NCI-H2107 treated with DMSO at 0.1 percent for 48 hours (cell line): ENCODE data around the gene VAV1.
"Not testable (repeated sequence)": the region's sequence is repeated elsewhere in the genome, so short reads cannot be mapped to it uniquely, and the experiment has no call there.

Experiments
- DNase-seq: peaks from one replicate; lab custom pipeline; 2025; ENCODE audit not compliant: unreplicated experiment; lab: John Stamatoyannopoulos, UW

VAV1 gene

DNA sequence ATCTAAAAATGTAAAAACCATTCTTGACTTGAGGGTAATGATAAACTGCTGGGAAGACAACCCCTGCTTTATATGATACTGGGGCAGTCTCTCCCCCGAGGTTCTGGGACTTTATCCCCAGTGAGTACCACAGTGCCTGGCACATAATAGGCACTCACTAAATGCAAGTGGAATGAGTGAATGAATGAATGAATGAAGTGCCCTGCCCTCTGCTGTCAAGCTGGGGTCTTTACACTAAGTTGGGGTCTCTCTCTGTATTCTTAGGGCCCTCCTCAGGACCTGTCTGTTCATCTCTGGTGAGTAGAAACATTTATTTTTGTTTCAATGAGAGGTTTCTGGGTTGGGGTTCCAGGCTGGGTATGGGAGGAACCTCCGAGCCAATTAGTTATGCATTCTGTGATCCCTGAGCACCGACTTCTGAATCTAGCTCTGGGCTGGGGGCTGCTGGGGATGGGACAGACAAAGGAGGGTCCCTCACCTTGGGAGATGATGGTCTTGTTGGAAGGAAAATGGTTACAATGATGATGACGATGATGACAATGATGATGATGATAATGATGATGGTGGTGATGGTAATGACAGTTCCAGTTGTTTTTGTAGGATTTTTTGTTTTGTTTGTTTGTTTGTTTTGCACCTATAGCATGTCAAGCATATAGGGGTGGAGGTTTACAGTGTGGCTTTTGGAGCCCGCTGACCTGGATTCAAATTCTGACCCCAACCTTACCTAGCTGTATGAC, 70.5 kb downstream of the VAV1 start:
- no peak for DNase-seq

- DNase-seq = no peak
Observed at GRCh38 chr19:6847828-6848200, 75.3 kb downstream of the VAV1 start.

GRCh38 chr19:6848986-6849385, 76.5 kb downstream of the VAV1 start:
- DNase-seq = no peak

DNA sequence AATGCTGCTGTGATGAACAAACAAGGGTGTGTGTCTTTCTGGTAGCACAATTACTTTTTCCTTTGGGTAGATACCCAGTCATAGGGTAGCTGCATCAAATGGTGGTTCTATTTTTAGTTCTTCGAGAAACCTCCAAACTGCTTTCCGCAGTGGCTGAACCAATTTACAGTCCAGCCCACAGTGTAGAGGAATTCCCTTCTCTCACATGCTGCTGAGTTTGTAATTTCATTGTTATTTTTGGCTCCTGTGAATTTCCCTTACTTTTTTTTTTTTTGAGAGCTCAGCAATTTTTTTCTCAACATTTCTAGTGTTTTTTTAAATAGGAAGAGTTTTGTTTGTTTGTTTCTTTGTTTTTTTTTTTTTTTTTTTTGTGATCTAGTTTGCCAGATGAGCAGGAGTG, 77.4 kb downstream of the VAV1 start:
- DNase-seq = no peak

DNA sequence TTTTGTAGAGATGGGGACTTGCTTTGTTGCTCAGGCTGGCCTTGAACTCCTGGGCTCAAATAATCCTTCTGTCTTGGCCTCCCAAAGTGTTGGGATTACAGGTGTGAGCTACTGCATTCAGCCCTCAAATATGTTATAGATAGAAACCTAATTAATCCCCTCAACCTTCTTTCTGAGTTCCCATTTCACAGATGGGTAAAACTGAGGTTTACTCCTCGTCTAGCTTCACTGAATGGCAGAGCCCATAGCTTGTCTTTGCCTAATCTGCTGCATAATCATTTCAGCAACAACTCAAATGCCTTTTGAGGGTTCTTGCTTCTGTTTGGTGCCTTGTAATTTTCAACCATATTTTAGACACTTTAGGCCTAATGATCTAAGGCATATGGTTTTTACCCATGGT, 78.9 kb downstream of the VAV1 start:
- DNase-seq = no peak

- no peak for DNase-seq
Observed at GRCh38 chr19:6852001-6852400, 79.5 kb downstream of the VAV1 start.

DNA sequence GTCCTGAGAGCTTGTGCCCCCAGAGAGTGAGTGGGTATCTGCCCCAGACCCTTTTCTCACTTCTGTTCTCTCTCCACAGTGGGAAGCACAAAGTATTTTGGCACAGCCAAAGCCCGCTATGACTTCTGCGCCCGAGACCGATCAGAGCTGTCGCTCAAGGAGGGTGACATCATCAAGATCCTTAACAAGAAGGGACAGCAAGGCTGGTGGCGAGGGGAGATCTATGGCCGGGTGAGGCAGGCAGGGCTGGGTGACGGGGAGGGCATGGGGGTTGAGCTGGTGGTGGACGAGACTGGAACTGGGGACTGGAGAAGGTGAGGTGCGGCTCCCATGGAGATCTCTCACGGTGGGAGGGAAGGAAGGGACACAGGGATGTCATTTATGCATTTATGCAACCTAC, 81.4 kb downstream of the VAV1 start:
- DNase-seq = no peak

DNA sequence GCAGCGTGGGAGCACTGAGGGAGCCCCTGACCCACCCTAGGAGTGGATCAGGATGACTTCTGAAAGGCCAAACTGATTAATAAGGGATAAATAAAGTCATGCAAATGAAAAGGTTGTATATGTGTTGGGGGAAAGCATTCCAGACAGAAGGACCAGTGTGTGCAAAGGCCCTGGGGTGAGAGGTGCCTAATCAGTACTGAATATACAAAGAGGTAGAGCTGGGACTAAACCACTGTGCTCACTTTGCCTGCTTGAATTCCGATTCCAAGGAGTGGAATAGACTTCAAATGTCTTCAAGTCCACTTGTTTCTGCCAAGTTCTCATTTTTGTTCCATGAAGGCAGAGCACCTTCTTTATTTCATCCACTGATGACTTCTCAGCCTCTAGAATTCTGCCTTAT, 82.2 kb downstream of the VAV1 start:
- no peak for DNase-seq

GRCh38 chr19:6856749-6857372, 84.4 kb downstream of the VAV1 start:
- DNase-seq = no peak

DNA sequence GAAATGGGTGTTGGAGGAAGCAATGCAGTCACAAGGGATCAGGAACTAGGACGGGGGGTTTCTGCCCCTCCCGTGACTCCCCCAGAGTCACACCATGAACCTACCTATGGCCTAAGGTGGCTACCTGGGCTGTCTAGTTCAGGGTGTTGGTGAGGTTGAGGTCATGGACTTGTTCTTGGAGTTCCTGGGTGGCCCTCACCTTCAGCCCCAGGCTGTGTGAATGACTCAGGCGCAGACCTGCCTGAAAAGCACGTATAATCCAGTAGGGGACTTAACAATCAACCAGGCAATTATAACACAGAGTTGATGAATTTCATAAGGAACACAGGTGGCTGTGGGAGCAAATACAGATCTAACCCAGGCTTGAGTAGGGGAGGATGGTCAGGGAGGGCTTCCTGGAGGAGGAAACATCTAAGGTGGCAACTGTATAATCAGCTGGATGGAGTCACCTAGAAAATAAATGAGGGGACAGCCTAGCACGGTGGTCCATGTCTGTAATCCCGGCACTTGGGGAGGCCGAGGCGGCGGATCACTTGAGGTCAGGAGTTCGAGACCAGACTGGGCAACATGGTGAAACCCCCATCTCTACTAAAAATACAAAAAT, 89.3 kb downstream of the VAV1 start:
- no peak for DNase-seq

DNA sequence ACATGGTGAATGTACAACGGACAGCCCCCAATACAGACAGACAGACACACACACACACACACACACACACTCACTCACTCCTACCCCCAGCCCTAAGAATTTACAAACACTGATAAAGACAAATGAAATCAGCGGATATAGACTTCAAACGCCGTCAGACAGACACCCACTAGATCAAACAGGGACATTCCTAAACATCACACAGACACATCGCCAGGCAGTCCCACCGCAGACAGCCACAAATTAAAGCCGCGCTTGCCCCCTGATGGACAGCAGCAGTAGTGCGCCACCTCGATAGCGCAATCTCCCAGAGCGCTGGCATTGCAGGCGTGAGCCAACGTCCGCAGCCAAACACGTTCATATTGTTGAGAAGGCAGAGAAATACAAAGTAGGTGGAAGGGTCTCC, 90.2 kb downstream of the VAV1 start:
- peak; percentile 0 for DNase-seq

- no peak for DNase-seq
Observed at GRCh38 chr19:6864325-6864940, 91.9 kb downstream of the VAV1 start.

DNA sequence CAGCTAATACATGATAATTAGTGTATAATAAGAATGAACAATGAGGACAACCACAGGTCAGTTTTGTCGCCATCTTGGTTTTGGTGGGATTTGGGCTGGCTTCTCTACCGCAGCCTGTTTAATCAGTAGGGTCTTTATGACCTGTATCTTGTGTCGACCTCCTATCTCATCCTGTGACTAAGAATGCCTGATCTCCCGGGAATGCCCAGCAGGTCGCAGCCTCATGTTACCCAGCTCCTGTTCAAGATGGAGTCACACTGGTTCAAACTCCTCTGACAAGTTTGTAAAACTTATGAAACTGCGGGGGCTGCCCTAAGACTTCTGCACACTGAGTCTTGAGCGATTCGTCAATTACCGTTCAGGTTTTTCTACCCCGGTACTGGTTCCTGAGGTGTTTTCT, 93.3 kb downstream of the VAV1 start:
- no peak for DNase-seq

DNA sequence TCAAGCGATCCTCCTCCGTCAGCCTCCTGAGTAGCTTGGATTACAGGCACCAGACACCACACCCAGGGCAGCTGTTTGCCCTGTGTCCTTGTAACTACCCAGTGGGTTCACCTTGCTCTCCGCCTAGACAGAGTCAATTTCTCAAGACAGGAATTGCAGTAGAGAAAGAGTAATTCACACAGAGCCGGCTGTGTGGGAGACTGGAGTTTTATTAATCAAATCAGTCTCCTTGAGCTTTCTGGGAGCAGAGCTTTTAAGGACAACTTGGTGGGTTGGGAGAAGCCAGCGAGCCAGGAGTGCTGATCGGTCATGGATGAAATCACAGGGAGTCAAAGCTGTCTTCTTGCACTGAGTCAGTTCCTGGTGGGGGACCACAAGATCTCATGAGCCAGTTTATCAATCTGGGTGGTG, 94.2 kb downstream of the VAV1 start:
- DNase-seq = no peak

DNA sequence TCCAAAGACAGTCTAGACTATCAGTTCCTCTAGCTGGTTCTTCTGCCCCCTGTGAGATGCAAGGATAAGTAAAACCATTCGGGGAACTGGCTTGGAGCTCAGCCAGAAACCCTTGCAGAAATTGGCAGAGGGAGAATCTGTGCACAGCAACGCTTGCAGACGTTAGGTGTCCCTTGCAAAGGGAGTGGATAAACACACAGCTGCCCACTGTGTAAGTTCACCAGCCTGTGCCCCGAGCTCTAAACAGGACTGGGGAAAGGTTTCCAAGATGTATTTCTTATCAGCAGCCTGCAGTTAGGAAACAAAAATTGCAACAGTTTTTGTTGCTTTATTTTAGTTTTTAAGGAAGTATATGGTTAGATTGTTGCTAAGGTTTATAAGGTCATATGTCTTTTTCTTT, 95.8 kb downstream of the VAV1 start:
- DNase-seq = no peak

DNA sequence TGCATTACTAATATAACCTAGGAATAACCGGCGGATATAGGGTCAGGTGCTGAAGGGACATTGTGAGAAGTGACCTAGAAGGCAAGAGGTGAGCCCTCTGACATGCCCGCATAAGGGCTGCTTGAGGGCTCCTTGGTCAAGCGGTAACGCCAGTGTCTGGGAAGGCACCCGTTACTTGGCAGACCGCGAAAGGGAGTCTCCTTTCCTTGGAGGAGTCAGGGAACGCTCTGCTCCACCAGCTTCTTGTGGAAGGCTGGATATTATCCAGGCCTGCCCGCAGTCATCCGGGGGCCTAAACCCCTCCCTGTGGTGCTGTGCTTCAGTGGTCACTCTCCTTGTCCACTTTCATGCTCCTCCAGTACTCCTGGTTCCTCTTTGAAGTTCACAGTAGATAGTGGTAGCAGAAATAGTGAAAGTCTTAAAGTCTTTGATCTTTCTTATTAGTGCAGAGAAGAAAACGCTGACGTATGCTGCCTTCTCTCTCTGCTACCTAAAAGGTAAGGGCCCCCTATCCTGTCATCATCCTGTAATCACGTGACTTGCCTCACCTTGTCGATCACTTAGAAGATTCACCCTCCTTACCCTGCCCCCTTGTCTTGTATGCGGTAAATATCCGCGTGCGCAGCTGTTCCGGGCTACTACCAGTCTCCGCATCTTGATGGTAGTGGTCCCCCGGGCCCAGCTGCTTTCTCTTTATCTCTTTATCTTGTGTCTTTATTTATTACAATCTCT, 96.8 kb downstream of the VAV1 start:
- not testable (repeated sequence) for DNase-seq

DNA sequence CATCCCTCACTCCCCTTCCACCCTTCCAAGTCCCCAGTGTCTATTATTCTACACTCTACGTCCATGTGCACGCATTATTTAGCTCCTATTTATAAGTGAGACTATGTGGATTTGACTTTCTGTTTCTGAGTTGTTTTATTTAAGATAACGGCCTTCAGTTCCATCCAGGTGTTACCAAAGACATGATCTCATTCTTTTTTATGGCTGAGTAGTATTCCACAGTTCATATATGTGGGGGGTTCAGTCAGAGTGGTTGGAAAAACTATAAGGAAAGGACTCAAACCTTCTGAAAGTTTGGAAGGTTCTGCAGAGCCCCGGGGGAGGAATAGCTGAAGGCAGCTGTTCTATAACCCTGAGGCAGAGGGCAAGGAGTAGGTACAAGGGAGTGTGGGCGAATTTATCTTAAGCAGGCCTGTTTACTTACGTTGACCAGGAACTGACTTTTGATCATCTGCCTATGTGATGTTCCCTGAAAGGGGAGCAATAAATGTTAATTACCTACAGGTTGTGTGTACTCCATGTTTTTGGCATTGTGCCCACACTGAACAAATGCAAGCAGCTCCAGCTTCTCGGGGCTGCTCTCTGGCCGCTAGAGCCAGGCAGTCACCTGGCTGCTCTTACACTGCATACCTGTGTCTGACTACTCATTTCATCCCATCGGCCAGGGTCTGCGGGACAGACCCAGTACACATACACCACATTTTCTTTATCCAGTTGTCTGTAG, 101.4 kb downstream of the VAV1 start:
- no peak for DNase-seq

- DNase-seq = no peak
Observed at GRCh38 chr19:6875218-6875617, 102.7 kb downstream of the VAV1 start.

GRCh38 chr19:6876748-6877147, 104.2 kb downstream of the VAV1 start:
- DNase-seq = no peak

DNA sequence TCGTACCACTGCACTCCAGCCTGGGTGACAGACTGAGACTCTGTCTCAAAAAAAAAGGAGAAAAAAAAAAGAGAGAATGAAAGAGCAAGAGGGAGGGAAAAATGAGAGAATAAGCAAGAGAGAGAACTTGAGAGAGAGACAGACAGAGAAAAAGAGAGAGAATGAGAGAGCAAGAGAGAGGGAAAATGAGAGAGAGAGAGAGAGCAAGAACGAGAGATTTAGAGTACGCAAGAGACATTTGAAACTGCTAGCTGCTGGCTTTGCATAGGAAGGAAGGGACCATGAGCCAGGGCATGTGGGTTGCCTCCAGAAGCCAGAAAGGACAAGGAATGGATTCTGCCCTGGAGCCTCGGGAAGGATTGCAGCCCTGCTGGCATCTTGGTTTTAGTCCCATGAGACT, 105.3 kb downstream of the VAV1 start:
- no peak for DNase-seq
